Ishikawa (cell line): ENCODE data around the gene PDE8A.

Experiments
- CEBPB ChIP-seq: IDR thresholded peaks from 2 replicates; pipeline ENCODE4 v1.6.1; 2012
- CREB1 ChIP-seq: IDR thresholded peaks from 2 replicates; pipeline ENCODE4 v1.6.1; 2012; ENCODE audit warnings: low read depth
- EGR1 ChIP-seq: IDR thresholded peaks from 2 replicates; pipeline ENCODE4 v1.6.1; 2012
- EP300 ChIP-seq: IDR thresholded peaks from 2 replicates; pipeline ENCODE4 v1.6.1; 2012; ENCODE audit warnings: borderline replicate concordance
- FOXM1 ChIP-seq: IDR thresholded peaks from 2 replicates; pipeline ENCODE4 v1.6.1; 2012; ENCODE audit warnings: low read depth, borderline replicate concordance
- NFIC ChIP-seq: IDR thresholded peaks from 2 replicates; pipeline ENCODE4 v1.6.1; 2012
- RAD21 ChIP-seq: IDR thresholded peaks from 2 replicates; pipeline ENCODE4 v1.6.1; 2012; ENCODE audit warnings: low read depth
- TAF1 ChIP-seq: IDR thresholded peaks from 2 replicates; pipeline ENCODE4 v1.6.1; 2012; ENCODE audit warnings: low read depth, mild to moderate bottlenecking
- TCF12 ChIP-seq: IDR thresholded peaks from 2 replicates; pipeline ENCODE4 v1.6.1; 2012; ENCODE audit warnings: low read depth
- TEAD4 ChIP-seq: IDR thresholded peaks from 2 replicates; pipeline ENCODE4 v1.6.1; 2012
- YY1 ChIP-seq: IDR thresholded peaks from 2 replicates; pipeline ENCODE4 v1.6.1; 2012; ENCODE audit warnings: low read depth
- ZBTB7A ChIP-seq: IDR thresholded peaks from 2 replicates; pipeline ENCODE4 v1.6.1; 2012; ENCODE audit warnings: low read depth
- TF ChIP-seq, protein P1 (sequence below): IDR thresholded peaks from 2 replicates; pipeline ENCODE4 v1.6.1; 2012
- TF ChIP-seq, protein P2 (sequence below): IDR thresholded peaks from 2 replicates; pipeline ENCODE4 v1.6.1; 2012
- TF ChIP-seq, protein P3 (sequence below): IDR thresholded peaks from 2 replicates; pipeline ENCODE4 v1.6.1; 2012; ENCODE audit warnings: low read depth, mild to moderate bottlenecking

Gene PDE8A

DNA sequence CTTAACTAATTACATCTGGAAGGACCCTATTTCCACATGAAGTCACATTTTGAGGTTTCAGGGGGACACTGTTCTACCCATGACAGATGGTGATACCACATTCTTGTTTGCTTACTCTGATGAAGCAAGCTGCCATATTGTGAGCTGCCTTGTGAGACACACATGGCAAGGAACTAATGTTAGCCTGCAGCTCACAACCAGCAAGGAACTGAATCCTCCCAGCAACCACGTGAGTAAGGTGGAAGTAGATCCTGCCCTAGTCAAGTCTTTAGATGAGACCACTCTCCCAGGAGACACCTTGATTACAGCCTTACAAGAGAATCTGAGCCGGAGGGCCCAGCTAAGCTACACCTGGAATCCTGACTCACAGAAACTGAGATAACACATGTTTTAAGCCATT is 160.1 kb downstream of the PDE8A start:
- TF ChIP-seq TEAD4: no peak
- TF ChIP-seq RAD21: no peak
- TF ChIP-seq, protein P1, sequence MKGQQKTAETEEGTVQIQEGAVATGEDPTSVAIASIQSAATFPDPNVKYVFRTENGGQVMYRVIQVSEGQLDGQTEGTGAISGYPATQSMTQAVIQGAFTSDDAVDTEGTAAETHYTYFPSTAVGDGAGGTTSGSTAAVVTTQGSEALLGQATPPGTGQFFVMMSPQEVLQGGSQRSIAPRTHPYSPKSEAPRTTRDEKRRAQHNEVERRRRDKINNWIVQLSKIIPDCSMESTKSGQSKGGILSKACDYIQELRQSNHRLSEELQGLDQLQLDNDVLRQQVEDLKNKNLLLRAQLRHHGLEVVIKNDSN: no peak
- TF ChIP-seq YY1: no peak
- no peak for TF ChIP-seq NFIC
- no peak for TF ChIP-seq CEBPB
- TF ChIP-seq, protein P2, sequence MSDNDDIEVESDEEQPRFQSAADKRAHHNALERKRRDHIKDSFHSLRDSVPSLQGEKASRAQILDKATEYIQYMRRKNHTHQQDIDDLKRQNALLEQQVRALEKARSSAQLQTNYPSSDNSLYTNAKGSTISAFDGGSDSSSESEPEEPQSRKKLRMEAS: no peak
- TF ChIP-seq EP300: no peak
- TF ChIP-seq, protein P3, sequence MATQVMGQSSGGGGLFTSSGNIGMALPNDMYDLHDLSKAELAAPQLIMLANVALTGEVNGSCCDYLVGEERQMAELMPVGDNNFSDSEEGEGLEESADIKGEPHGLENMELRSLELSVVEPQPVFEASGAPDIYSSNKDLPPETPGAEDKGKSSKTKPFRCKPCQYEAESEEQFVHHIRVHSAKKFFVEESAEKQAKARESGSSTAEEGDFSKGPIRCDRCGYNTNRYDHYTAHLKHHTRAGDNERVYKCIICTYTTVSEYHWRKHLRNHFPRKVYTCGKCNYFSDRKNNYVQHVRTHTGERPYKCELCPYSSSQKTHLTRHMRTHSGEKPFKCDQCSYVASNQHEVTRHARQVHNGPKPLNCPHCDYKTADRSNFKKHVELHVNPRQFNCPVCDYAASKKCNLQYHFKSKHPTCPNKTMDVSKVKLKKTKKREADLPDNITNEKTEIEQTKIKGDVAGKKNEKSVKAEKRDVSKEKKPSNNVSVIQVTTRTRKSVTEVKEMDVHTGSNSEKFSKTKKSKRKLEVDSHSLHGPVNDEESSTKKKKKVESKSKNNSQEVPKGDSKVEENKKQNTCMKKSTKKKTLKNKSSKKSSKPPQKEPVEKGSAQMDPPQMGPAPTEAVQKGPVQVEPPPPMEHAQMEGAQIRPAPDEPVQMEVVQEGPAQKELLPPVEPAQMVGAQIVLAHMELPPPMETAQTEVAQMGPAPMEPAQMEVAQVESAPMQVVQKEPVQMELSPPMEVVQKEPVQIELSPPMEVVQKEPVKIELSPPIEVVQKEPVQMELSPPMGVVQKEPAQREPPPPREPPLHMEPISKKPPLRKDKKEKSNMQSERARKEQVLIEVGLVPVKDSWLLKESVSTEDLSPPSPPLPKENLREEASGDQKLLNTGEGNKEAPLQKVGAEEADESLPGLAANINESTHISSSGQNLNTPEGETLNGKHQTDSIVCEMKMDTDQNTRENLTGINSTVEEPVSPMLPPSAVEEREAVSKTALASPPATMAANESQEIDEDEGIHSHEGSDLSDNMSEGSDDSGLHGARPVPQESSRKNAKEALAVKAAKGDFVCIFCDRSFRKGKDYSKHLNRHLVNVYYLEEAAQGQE: no peak
- TF ChIP-seq FOXM1: no peak
- no peak for TF ChIP-seq CREB1
- no peak for TF ChIP-seq TCF12
- no peak for TF ChIP-seq ZBTB7A
- TF ChIP-seq EGR1: no peak
- no peak for TF ChIP-seq TAF1

DNA sequence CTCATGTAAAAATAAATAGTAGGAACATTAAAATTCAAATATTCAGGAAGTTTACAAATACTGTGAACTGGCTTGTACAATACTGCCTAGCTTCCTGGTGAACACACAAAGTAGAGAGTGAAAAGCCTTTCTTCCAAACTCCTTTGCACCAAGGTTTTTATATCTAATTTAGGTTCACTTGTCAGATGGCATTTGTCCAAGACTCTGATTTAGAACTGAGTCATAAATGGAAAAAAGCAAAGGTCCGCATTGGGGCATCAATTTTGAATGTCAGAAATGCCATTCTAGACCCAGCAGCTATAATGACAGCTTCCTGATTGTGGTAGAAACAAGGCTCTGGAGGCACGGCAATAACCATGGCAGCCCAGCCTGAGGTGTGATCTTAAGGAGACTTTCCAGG is 160.7 kb downstream of the PDE8A start:
- TF ChIP-seq, protein P3: no peak
- TF ChIP-seq NFIC: peak; percentile 27; the same call in 1 of the 2 replicates

DNA sequence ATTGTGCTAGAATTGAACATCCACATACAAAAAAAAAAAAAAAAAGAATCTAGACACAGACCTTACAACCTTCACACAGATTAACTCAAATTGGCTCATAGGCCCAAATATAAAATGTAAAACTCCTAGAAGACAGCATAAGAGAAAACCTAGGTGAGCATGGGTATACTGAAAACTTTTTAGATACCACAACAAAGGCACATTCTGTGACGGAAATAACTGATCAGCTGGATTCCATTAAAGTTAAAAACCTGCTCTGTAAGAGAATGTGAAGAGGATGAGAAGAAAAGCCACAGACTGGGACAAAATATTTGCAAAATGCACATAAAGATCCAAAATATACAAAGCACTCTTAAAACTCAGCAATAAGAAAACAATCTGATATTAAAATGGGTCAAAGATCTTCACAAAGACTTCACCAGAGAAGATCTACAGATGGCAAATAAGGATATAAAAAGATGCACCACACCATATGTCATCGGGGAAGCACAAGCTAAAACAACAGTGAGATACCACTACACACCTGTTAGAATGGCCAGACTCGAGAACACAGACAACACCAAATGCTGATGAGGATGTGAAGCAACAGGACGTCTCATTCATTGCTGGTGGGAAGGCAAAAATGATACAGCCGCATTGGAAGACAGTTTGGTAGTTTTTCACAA is 167.9 kb downstream of the PDE8A start:
- TF ChIP-seq EP300: no peak

DNA sequence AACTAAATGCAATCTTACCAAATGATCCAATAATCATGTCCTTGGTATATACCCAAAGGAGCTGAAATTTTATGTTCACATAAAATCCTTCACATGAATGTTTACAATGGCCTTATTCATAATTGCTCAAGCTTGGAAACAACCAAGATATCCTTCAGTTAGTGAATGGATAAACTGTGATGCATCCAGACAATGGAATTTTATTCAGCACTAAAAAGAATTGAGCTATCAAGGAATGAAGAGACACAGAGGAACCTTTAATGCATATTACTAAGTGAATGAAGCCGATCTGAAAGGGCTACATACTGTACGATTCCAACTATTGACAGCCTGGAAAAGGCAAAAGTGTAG is 168.4 kb downstream of the PDE8A start:
- TF ChIP-seq RAD21 (no peak), CREB1 (no peak), EP300 (no peak), TCF12 (no peak), ZBTB7A (no peak), TEAD4 (no peak), CEBPB (no peak), EGR1 (no peak)
- TF ChIP-seq, protein P3: no peak
- TF ChIP-seq, protein P2: no peak

DNA sequence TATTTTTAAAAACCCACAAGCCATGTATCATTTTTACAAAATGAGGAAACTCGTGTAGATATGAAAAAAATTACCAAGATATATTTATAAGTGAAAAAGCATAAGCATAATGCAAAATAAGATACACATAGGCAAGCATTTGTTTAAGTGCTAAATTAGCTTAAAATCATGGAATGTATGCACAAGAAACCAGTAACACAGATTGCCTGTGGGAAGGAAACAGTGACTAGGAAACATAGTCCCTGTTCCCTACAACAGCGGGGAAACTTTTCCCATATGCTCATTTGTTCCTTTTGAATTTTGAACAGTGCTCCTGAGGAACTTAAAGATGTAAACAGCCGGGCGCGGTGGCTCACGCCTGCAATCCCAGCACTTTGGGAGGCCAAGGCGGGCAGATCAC is 169.5 kb downstream of the PDE8A start:
- no peak for TF ChIP-seq NFIC

DNA sequence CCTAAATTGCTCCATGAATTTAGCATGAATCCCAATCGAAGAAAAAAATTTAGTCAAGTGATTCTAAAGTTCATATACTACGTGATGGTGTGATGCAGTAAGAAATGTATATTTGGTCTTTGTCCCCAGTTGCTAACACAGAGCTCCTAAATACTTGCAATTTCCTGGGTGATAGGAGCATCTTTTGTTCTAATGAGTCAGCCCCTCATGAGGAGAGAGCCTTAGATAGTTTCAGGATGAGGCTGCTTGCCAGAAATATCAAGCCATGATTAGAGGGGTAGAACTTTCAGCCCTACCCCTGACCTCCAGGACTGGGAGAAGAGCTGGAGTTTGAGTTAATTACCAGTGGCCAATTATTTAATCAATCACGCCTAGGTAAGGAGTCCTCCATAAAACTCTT is 170.2 kb downstream of the PDE8A start:
- TF ChIP-seq ZBTB7A (no peak), CREB1 (no peak), EP300 (no peak), TCF12 (no peak), TAF1 (no peak), TEAD4 (no peak), CEBPB (no peak), NFIC (no peak), FOXM1 (no peak)
- TF ChIP-seq, protein P1: no peak
- TF ChIP-seq, protein P2: no peak
